ENCODE data around the gene ZNF592.

The ZNF592 gene

DNA sequence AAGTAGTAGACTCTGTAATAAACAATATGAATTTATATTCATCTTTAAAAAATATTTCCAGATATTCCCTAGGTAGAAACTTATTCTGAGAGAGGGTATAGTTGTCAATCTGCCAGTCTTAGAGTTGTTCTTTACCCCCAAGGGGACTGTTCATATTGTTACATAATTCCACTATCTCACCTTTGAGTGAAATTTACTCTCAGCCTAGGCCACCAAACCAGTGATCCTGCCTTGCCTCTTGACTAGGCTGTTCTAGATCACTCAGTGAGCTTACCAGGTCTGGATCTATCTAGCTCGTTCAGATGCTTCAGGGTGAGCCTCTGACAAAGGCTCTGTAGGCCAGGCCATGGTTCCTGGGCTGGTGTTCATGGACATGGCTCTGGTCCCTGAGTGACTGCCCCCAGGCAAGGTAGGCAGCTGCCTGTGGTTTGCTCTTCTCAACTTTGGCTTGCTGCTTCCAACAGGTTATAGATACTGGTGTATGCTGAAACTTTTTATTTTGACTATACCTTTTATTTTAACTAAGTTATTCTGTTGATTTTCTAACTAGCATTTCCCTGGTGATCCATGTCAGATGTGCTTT is 27.6 kb downstream of the ZNF592 start:
- ATAC-seq (ENCODE audit: low read depth), result no peak
- H3K4me3 Mint-ChIP-seq, result no peak overlapping the region
- peaks cover 16% of the 10 kb centered on the region for H3K36me3 Mint-ChIP-seq
- no peak overlapping the region for H3K27ac Mint-ChIP-seq
- no peaks in the 10 kb centered on the region for H3K27me3 Mint-ChIP-seq
- DNase-seq (ENCODE audit: low spot score in 2 of 2), result no peak
- H3K9me3 Mint-ChIP-seq, result no peaks in the 10 kb centered on the region
- peaks cover 25% of the 10 kb centered on the region for H3K4me1 Mint-ChIP-seq

GRCh38 chr15:84778194-84778593 is 29.8 kb downstream of the ZNF592 start:
- Mint-ChIP-seq H3K4me1 (peaks cover 19% of the 10 kb centered on the region), H3K36me3 (peaks cover 15% of the 10 kb centered on the region), H3K27ac (no peak overlapping the region), H3K4me3 (no peak overlapping the region), H3K9me3 (no peaks in the 10 kb centered on the region), H3K27me3 (no peaks in the 10 kb centered on the region)
- DNase-seq (ENCODE audit: low spot score in 2 of 2) (no peak), ATAC-seq (ENCODE audit: low read depth) (no peak)

DNA sequence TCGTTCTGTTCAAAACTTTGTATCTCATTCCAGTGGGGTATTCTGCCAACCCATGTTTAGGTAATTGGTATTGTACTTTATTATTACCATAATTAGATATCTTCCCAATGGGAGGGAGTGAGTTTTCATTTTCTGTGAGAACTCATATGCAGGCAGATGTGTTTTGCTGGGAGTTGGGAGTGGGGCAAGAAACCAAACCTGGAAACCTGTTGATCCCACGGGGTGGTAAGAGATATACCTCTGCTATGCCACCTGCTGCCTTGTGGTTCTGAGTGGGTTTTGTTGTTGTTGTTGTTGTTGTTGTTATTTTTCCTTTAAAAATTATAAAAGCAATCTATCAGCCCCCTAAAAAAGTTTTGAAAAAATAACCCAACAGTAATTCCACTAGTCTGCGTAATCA is 32.1 kb downstream of the ZNF592 start:
- H3K4me1 Mint-ChIP-seq, result peaks cover 20% of the 10 kb centered on the region
- peaks cover 25% of the 10 kb centered on the region for H3K36me3 Mint-ChIP-seq
- no peaks in the 10 kb centered on the region for H3K9me3 Mint-ChIP-seq
- ATAC-seq (ENCODE audit: low read depth) (no peak), DNase-seq (ENCODE audit: low spot score in 2 of 2) (no peak)
- H3K27ac Mint-ChIP-seq, result no peak overlapping the region
- H3K27me3 Mint-ChIP-seq, result no peaks in the 10 kb centered on the region
- H3K4me3 Mint-ChIP-seq, result no peak overlapping the region

- peaks cover 29% of the 10 kb centered on the region for H3K36me3 Mint-ChIP-seq
- H3K27me3 Mint-ChIP-seq, result no peaks in the 10 kb centered on the region
- DNase-seq (ENCODE audit: low spot score in 2 of 2), result no peak
- ATAC-seq (ENCODE audit: low read depth), result no peak
- no peak overlapping the region for H3K4me3 Mint-ChIP-seq
- no peak overlapping the region for H3K27ac Mint-ChIP-seq
- peaks cover 22% of the 10 kb centered on the region for H3K4me1 Mint-ChIP-seq
- H3K9me3 Mint-ChIP-seq, result no peaks in the 10 kb centered on the region
These were observed 33.1 kb downstream of the ZNF592 start for GRCh38 chr15:84781495-84781894.

DNA sequence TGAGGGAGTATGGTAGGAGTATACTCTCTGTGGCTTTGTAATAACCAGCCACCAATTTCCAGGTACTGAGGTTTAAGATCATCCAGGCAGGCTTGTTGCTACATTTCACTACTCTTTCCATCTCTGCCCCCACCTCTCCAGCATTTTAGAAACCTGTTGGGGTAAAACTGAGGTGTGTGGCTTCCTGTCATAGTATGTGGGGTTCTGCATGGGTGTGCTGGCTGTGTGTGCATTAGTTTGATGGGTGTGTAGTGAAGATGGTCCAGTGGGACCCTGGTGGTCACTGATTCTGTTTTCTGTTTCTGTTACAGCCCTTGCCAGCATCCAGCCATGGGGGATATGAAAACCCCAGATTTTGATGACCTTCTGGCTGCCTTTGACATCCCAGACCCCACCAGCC is 34.0 kb downstream of the ZNF592 start:
- no peak overlapping the region for H3K27ac Mint-ChIP-seq
- peaks cover 31% of the 10 kb centered on the region for H3K36me3 Mint-ChIP-seq
- H3K9me3 Mint-ChIP-seq, result no peaks in the 10 kb centered on the region
- no peaks in the 10 kb centered on the region for H3K27me3 Mint-ChIP-seq
- DNase-seq (ENCODE audit: low spot score in 2 of 2) (no peak), ATAC-seq (ENCODE audit: low read depth) (no peak)
- peaks cover 22% of the 10 kb centered on the region for H3K4me1 Mint-ChIP-seq
- no peak overlapping the region for H3K4me3 Mint-ChIP-seq

GRCh38 chr15:84783493-84784251 is 35.3 kb downstream of the ZNF592 start:
- ATAC-seq (ENCODE audit: low read depth) (no peak), DNase-seq (ENCODE audit: low spot score in 2 of 2) (no peak)
- no peaks in the 10 kb centered on the region for H3K27me3 Mint-ChIP-seq
- no peaks in the 10 kb centered on the region for H3K9me3 Mint-ChIP-seq
- H3K4me1 Mint-ChIP-seq, result peaks cover 26% of the 10 kb centered on the region
- H3K4me3 Mint-ChIP-seq, result no peak overlapping the region
- no peak overlapping the region for H3K27ac Mint-ChIP-seq
- peaks cover 32% of the 10 kb centered on the region for H3K36me3 Mint-ChIP-seq

DNA sequence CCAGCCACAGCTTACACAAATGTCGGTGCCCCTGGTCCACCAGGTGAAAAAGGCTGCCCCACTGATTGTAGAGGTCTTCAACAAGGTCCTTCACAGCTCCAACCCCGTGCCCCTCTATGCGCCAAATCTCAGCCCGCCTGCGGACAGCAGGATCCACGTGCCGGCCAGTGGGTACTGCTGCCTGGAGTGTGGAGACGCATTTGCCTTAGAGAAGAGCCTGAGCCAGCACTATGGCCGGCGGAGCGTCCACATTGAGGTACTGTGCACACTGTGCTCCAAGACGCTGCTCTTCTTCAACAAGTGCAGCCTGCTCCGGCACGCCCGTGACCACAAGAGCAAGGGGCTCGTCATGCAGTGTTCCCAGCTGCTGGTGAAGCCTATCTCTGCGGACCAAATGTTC is 35.9 kb downstream of the ZNF592 start:
- Mint-ChIP-seq H3K36me3 (peaks cover 30% of the 10 kb centered on the region), H3K4me1 (peaks cover 25% of the 10 kb centered on the region), H3K9me3 (no peaks in the 10 kb centered on the region), H3K4me3 (no peak overlapping the region), H3K27ac (no peak overlapping the region), H3K27me3 (no peaks in the 10 kb centered on the region)
- no peak for DNase-seq (ENCODE audit: low spot score in 2 of 2)
- ATAC-seq (ENCODE audit: low read depth), result no peak

DNA sequence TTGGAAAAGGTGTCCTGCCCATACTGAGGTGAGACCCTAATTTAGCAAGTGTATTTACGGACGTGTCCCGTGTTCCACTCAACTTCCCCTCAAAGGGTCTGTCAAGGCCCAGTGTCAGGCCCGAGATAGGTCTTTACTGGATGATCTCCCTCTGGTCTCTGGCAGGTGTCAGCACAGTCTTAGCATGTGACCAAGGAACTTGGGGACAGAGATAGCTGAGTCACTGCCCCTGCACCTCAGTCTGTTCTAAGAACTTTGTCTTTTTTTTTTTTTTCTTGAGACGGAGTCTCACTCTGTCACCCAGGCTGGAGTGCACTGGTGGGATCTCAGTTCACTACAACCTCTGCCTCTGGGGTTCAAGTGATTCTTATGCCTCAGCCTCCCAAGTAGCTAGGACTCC is 36.7 kb downstream of the ZNF592 start:
- H3K27me3 Mint-ChIP-seq, result no peaks in the 10 kb centered on the region
- no peak overlapping the region for H3K4me3 Mint-ChIP-seq
- H3K27ac Mint-ChIP-seq, result peak overlapping the region; percentile 28
- peaks cover 31% of the 10 kb centered on the region for H3K36me3 Mint-ChIP-seq
- DNase-seq (ENCODE audit: low spot score in 2 of 2), result no peak
- no peak for ATAC-seq (ENCODE audit: low read depth)
- peaks cover 24% of the 10 kb centered on the region for H3K4me1 Mint-ChIP-seq
- H3K9me3 Mint-ChIP-seq, result no peaks in the 10 kb centered on the region

GRCh38 chr15:84788500-84788899 is 40.1 kb downstream of the ZNF592 start:
- no peak for DNase-seq (ENCODE audit: low spot score in 2 of 2)
- no peaks in the 10 kb centered on the region for H3K9me3 Mint-ChIP-seq
- no peak overlapping the region for H3K4me3 Mint-ChIP-seq
- H3K4me1 Mint-ChIP-seq, result peaks cover 21% of the 10 kb centered on the region
- peaks cover 44% of the 10 kb centered on the region for H3K36me3 Mint-ChIP-seq
- no peaks in the 10 kb centered on the region for H3K27me3 Mint-ChIP-seq
- ATAC-seq (ENCODE audit: low read depth), result no peak
- H3K27ac Mint-ChIP-seq, result peak overlapping the region; percentile 70

DNA sequence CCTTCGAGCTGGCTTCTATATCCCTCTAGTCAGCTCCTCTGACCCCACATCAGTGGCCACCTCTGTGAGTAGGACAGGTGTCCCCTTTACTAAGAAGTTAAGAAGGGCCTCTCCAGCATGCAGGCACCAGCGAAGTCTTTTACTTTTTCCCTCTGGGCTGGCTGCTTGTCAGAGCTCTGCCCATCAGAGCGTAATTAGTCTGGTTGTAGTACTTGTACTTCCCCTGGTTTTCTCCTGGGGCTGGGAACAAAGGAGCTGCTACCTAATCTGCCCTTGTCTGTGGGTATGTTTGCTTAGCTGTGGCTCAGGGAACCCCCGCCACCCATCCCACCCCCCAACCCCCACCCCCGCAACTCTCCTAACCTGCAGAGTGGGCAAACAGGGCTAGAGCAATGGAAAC is 41.4 kb downstream of the ZNF592 start:
- Mint-ChIP-seq H3K27me3 (no peaks in the 10 kb centered on the region), H3K9me3 (no peaks in the 10 kb centered on the region), H3K36me3 (peaks cover 40% of the 10 kb centered on the region), H3K4me3 (no peak overlapping the region), H3K27ac (peak overlapping the region; percentile 28), H3K4me1 (peaks cover 18% of the 10 kb centered on the region)
- ATAC-seq (ENCODE audit: low read depth) (no peak), DNase-seq (ENCODE audit: low spot score in 2 of 2) (no peak)

DNA sequence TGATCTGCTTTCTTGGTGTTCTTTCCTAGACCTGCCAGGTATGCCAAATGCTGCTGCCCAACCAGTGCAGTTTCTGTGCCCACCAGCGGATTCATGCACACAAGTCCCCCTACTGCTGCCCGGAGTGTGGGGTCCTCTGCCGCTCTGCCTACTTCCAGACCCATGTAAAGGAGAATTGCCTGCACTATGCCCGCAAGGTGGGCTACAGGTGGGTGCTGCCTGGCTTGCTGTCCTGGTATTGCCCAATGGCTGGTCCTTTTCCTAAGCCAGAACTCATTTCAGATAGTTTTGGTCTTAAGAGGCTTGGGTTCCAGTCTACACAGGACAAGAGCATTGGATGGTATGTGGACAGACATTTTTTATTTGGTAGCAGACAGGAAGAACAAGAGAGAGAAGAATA is 42.3 kb downstream of the ZNF592 start:
- Mint-ChIP-seq H3K27ac (peak overlapping the region; percentile 48), H3K9me3 (no peaks in the 10 kb centered on the region), H3K27me3 (no peaks in the 10 kb centered on the region), H3K36me3 (peaks cover 34% of the 10 kb centered on the region), H3K4me3 (no peak overlapping the region), H3K4me1 (peaks cover 15% of the 10 kb centered on the region)
- DNase-seq (ENCODE audit: low spot score in 2 of 2), result no peak
- ATAC-seq (ENCODE audit: low read depth), result no peak

DNA sequence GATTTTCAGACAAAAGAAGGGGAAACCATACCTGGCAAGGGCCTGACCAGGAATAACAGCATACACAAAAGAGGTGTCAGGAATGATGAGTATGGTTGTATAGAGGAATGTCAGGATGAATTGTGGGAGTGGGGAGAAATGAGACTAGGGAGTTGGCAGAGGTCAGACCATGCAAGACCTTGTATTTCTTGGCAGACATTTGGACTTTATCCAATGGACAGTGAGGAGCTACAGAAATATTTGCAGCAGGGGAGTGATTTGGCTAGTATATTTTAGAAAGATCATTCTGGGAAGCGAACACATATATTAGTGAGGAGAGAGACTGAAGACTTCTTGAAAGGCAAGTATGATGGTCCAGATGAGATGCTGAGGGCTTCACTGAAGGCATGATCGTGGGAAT is 43.4 kb downstream of the ZNF592 start:
- Mint-ChIP-seq H3K27me3 (no peaks in the 10 kb centered on the region), H3K4me1 (peaks cover 11% of the 10 kb centered on the region), H3K9me3 (no peaks in the 10 kb centered on the region), H3K36me3 (peaks cover 34% of the 10 kb centered on the region), H3K4me3 (no peak overlapping the region), H3K27ac (no peak overlapping the region)
- ATAC-seq (ENCODE audit: low read depth) (no peak), DNase-seq (ENCODE audit: low spot score in 2 of 2) (no peak)

DNA sequence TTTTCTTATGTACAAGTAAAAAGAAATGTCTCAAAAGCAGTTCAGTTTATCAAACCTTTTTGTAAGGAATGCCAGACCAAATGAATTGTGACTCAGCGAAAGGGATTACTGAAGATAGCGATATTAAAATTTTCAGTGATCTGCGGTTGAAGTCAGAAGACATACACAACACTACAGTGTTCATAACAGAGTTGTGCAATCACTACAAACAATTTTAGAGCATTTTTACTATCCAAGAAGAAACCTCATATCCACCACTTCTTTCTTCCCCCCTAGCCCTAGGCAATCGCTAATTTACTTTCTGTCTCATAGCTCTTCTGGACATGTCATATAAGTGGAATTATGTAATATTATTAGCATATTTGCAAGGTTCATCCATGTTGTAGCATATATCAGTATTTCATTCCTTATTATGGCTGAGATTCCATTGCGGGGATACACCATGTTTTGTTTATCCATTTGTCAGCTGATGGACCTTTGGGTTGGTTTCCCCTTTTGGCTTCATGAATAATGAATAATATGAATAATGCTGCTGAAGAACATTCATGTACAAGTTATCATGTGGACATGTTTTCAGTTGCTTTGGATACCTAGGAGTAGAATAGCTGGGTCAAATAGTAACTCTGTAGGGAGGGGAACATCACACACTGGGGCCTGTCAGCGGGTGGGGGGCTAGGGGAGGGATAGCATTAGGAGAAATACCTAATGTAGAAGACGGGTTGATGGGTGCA is 45.2 kb downstream of the ZNF592 start:
- no peak for ATAC-seq (ENCODE audit: low read depth)
- no peak overlapping the region for H3K27ac Mint-ChIP-seq

GRCh38 chr15:84794162-84794547 is 45.8 kb downstream of the ZNF592 start:
- Mint-ChIP-seq H3K36me3 (peaks cover 28% of the 10 kb centered on the region), H3K4me3 (no peak overlapping the region)
- ATAC-seq (ENCODE audit: low read depth), result no peak

More for the DNA sequence above, 45.2 kb downstream of the ZNF592 start:
- Mint-ChIP-seq H3K27me3 (no peaks in the 10 kb centered on the region), H3K36me3 (peaks cover 29% of the 10 kb centered on the region), H3K9me3 (no peaks in the 10 kb centered on the region), H3K4me3 (no peak overlapping the region), H3K4me1 (peaks cover 6% of the 10 kb centered on the region)
- DNase-seq (ENCODE audit: low spot score in 2 of 2), result no peak

More at GRCh38 chr15:84794162-84794547, 45.8 kb downstream of the ZNF592 start:
- Mint-ChIP-seq H3K9me3 (no peaks in the 10 kb centered on the region), H3K27ac (no peak overlapping the region), H3K4me1 (peaks cover 5% of the 10 kb centered on the region), H3K27me3 (no peaks in the 10 kb centered on the region)
- no peak for DNase-seq (ENCODE audit: low spot score in 2 of 2)

All from memory B cell (primary cell).